GM12873 (cell line): ENCODE results near the gene PPP1R18.
A peak's percentile ranks its signal among the peaks of the same experiment; 100 is the strongest.

Experiments
- CTCF ChIP-seq: IDR thresholded peaks from 2 replicates; pipeline ENCODE4 v1.5.1; 2012; ENCODE audit warnings: low read depth, mild to moderate bottlenecking, moderate library complexity, low read length, control low read depth; ENCODE audit not compliant: insufficient read depth; ENCODE audit errors: missing control alignments

Gene PPP1R18

GRCh38 chr6:30691208-30691847 lies 4.9 kb upstream of the PPP1R18 start:
- TF ChIP-seq CTCF: no peak

DNA sequence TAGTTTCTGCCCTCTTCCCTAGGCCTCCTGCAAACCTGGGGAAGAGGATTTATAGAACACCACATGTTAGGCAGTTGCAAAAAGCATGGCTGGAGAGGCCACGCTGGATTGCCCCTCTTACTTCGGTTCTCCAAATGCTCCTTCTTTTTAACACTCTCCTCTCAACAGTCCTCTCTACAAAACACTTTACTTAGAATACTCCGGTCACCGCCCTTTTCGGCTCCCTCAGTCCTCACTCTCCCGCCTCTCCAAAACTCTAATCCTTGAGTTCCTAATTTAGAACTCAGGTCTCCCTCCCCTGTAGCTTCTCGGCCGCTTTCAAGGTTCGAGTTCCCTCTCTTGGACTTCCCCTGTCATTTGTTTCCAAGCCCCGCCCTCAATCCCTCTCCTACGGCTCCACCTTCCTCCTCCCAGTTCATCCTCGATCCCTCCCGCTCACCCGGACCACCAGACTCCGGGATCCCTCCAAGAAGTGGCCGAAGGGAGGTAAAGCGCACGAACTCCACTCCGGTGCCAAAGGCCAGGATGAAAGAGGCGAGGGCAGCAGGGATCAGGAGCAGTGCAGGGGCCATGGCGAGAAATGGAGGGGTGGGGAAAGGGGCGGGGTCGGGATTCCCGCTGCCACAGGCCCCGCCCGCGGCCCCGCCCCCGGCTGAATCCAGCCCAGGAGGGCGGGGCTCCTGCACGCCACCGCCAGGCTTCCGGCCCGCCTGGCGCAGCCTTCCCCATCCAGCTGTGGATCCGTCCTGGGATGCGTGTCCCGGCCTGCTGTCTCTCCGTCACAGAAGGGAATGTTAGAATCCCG lies 4.2 kb upstream of the PPP1R18 start, which contains the start of gene NRM:
NRM (minus strand) TSS at position 582 of the 805 bp plus-strand sequence; CDS start at position 572, 10 bp downstream.
- no peak for TF ChIP-seq CTCF

DNA sequence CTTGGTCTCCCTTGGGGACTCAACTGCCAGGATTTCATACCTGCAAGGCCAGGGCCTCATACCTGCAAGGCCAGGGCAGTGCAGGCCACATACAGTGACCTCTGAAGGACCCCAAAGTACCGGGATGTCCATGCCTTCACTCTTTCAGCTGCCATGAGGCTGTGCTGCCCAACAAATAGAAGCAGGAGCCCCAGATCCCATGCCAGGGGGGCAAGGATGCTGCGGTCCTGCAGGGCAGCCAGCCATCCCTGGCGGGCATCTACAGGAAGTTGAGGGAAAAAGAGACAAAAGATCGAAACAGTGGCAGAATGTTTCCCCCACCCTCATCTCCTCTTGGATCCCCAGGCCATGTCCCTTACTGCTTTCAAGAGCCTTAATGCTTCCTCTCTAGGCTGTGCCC lies 3.5 kb upstream of the PPP1R18 start:
- TF ChIP-seq CTCF: no peak

DNA sequence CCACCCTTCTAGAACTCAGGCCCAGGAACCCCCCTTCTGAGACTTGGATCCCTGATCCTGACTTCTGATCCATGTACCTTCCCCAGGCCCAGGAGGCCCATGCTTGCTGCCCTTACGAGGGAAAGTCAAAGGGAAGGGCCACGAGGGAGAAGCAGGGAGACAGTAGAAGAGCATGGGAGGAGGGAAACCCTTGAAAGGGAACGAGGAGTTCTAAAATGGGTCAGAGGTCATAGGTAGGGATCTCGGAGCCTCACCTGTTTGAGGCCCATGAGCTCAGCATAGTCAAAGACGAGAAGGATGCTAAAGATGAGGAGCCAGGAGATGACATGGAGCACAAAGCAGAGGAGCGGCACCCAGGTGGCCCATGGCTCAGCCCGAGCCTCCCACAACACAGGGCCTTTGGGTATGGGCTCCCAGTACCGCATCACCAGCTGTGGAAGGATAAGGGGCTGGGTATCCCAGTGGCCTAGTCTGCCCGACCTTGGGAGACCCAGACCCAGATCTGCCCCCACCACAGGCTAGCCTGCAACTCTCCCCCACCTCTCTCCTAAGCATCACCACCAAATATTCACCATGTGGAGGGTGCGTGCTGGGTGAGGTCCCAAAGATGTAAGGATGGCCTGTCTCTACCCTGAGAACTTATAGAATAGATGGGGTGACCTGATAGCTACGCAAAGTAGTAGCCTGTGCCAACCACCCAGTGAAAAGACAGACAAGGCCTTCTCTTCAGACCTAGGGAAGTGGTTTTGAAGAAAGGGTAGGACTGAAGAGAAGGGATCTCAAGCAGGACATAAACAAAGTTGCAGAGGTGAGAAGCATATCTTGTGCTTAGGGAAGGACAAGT lies 2.8 kb upstream of the PPP1R18 start:
- TF ChIP-seq CTCF: no peak

DNA sequence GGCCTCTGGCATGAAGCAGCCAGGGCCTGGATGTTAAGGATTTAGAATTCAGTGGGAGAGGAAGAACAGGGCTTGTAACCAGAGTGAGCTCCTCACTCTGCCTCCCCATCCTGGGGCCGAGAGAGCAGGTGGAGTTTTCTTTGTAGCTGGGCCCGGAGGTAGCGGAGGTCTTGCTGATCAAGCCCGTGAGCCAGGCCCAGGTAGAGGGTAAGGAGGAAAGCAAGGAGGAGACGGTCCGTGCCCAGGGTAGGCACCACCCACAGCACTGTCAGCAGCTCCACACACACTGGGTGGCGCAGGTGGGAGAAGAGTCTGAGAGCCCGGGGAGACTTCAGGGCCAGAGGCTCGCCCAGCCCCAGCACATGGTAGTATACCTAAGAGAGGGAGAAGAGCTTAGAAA lies 2.1 kb upstream of the PPP1R18 start:
- TF ChIP-seq CTCF: peak; percentile 34

DNA sequence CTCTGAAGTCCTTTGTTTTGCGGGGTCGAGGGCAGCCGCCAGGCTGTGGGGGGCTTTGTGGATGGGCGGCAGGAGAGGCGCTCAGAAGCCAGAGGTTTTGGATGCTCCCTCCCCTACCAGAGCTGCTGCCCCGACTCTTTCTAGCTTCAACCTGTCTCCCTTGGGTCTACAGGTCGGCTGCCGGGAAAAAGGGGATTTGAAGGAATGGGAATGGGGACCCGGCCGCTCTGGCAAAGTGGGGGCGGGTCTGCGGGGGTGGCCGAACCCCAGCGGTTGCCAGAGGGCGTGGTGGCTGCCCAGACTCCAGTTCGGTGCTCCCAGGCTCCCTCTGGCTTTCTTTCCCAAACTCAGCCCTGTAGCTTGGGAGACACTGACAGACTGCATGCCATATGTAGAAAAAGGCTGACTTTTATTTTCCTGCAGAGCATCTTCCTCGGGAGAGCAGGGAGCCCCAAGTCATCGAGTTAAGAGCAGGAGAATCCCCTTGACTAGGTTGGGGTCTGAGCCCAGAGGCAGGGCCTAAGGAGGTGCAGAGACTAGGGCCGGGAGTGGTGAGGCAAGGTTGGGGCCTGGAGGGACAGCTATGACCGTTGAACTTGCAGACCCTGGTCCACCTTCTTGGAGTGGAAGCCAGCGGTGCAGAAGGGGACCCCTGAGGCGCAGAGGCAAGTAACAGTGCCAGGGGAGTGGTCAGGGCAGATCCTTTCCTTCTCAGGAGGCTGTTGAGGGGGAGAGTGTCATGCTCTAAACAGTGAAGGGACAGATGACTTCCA lies 1.4 kb upstream of the PPP1R18 start:
- TF ChIP-seq CTCF: no peak
